ENCODE data around the gene TSKU.

DNA sequence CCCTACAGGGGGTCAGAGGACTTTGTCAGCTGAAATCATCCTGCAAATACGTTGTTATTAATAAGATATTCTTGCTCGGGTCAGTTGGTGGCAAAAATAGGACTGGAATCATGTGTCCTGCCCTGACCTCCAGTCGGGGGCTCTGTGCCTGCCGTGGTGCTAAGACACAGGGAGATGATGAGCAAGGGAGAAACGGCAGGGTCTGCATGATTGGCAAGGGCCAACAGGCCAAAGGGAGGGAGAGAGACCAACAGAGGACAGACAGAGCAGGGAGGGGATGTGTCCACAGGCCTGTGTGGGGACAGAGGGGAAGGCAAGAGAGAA, 10.4 kb upstream of the TSKU start:
- TF ChIP-seq, protein P1, sequence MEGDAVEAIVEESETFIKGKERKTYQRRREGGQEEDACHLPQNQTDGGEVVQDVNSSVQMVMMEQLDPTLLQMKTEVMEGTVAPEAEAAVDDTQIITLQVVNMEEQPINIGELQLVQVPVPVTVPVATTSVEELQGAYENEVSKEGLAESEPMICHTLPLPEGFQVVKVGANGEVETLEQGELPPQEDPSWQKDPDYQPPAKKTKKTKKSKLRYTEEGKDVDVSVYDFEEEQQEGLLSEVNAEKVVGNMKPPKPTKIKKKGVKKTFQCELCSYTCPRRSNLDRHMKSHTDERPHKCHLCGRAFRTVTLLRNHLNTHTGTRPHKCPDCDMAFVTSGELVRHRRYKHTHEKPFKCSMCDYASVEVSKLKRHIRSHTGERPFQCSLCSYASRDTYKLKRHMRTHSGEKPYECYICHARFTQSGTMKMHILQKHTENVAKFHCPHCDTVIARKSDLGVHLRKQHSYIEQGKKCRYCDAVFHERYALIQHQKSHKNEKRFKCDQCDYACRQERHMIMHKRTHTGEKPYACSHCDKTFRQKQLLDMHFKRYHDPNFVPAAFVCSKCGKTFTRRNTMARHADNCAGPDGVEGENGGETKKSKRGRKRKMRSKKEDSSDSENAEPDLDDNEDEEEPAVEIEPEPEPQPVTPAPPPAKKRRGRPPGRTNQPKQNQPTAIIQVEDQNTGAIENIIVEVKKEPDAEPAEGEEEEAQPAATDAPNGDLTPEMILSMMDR (IDR thresholded peaks at IDR 0.05): peak in 1 of 5 experiments; percentile 13
- TF ChIP-seq POLR2A (IDR thresholded peaks at IDR 0.05) (no peak), EP300 (IDR thresholded peaks at IDR 0.05) (no peak)
